B cell (primary cell): ENCODE results near the gene TCF7. TPM values are rescaled to one million over a fixed set of nuclear protein-coding genes. Genes with fewer than 3 reads are reported as not detected.

Source experiments
- ATAC-seq: fragments of 200-7000 bp; cut with Tn5 transposase; one replicate; pipeline ENCODE4 v1.10.0; 2021; ENCODE audit warnings: low read depth, mild to moderate bottlenecking, moderate number of reproducible peaks, moderate library complexity
- CTCF ChIA-PET: fragments of 350-600 bp; sonication (Branson Sonifier 250); formaldehyde crosslinking; loops from one replicate; lab custom pipeline; 2021; ENCODE audit warnings: antibody characterized with exemption, inconsistent platforms; lab: Charles Lee
- POLR2A ChIA-PET: fragments of 350-600 bp; sonication (Branson Sonifier 250); formaldehyde crosslinking; loops from one replicate; lab custom pipeline; 2021; ENCODE audit warnings: antibody characterized with exemption; lab: Charles Lee
- DNase-seq: peaks from one replicate; pipeline ENCODE4 v3.0.0; 2013
- H2AFZ ChIP-seq: 2 replicates; pipeline ENCODE4 v1.6.1; 2012; ENCODE audit warnings: mild to moderate bottlenecking, low read depth, low read length; ENCODE audit not compliant: insufficient read depth, poor library complexity, severe bottlenecking
- H3K27ac ChIP-seq, 2 donors: 1 replicate in 1 of 2; 2 replicates in 1 of 2; pipeline ENCODE4 v1.5.1; 2012 to 2013; ENCODE audit warnings: low read length in 2 of 2, mild to moderate bottlenecking in 2 of 2, moderate library complexity in 1 of 2
- H3K27me3 ChIP-seq, 4 experiments: fragments of 200-600 bp in 1 of 4; sonication (generic) in 1 of 4; replicated peaks in 1 of 4; 1 replicate in 2 of 4; 2 replicates in 2 of 4; pipeline versions ENCODE4 v1.6.1 to v1.7.0; 2013 to 2016; ENCODE audit warnings: low read length in 3 of 4, mild to moderate bottlenecking in 2 of 4, mixed read lengths in 1 of 4, moderate library complexity in 1 of 4; ENCODE audit not compliant: insufficient read depth in 4 of 4, control insufficient read depth in 3 of 4; ENCODE audit errors: control extremely low read depth in 1 of 4
- H3K36me3 ChIP-seq, 2 experiments: replicated peaks in 1 of 2; 1 replicate in 1 of 2; 2 replicates in 1 of 2; pipeline versions ENCODE4 v1.6.1 to v1.7.1; 2013; ENCODE audit warnings: low read length in 1 of 2; ENCODE audit not compliant: insufficient read depth in 2 of 2, control insufficient read depth in 1 of 2; ENCODE audit errors: control extremely low read depth in 1 of 2, extremely low read depth in 1 of 2
- H3K4me1 ChIP-seq, 2 donors: fragments of 200-600 bp in 1 of 2; sonication (generic) in 1 of 2; 1 replicate in 1 of 2; 2 replicates in 1 of 2; pipeline versions ENCODE4 v1.5.1 to v1.6.1; 2013 to 2017; ENCODE audit warnings: low read length in 2 of 2; ENCODE audit not compliant: control insufficient read depth in 2 of 2, insufficient read depth in 2 of 2
- H3K4me2 ChIP-seq: replicated peaks from 2 replicates; pipeline ENCODE3; 2012; ENCODE audit warnings: mild to moderate bottlenecking, low read depth, low read length; ENCODE audit not compliant: poor library complexity, severe bottlenecking
- H3K4me3 ChIP-seq, 5 experiments: fragments of 200-600 bp in 1 of 5; sonication (generic) in 1 of 5; 1 replicate in 3 of 5; 2 replicates in 2 of 5; pipeline versions ENCODE4 v1.5.1 to v1.7.0; 2011 to 2016; ENCODE audit warnings: low read length in 4 of 5, mild to moderate bottlenecking in 4 of 5, low read depth in 2 of 5, control low read depth in 1 of 5, moderate library complexity in 1 of 5; ENCODE audit not compliant: insufficient read depth in 1 of 5; ENCODE audit errors: control extremely low read depth in 1 of 5, extremely low read depth in 1 of 5
- H3K79me2 ChIP-seq: fragments of 200-600 bp; sonication (generic); one replicate; pipeline ENCODE4 v1.6.0; 2016; ENCODE audit warnings: low read length; ENCODE audit not compliant: control insufficient read depth, insufficient read depth
- H3K9ac ChIP-seq: fragments of 200-600 bp; sonication (generic); 2 replicates; pipeline ENCODE4 v1.6.1; 2017; ENCODE audit warnings: mild to moderate bottlenecking, low read length, moderate library complexity
- H3K9me3 ChIP-seq, 3 donors: one replicate each; pipeline versions ENCODE4 v1.6.1 to v1.7.1; 2013; ENCODE audit warnings: low read length in 2 of 3; ENCODE audit not compliant: control insufficient read depth in 2 of 3, insufficient read depth in 1 of 3; ENCODE audit errors: control extremely low read depth in 1 of 3
- H4K20me1 ChIP-seq: 2 replicates; pipeline ENCODE4 v1.6.0; 2012; ENCODE audit warnings: mild to moderate bottlenecking, low read length; ENCODE audit not compliant: insufficient read depth, control insufficient read depth, poor library complexity, severe bottlenecking
- H3K27ac Mint-ChIP-seq: one replicate; pipeline ENCODE4 v1.8.0; 2021; ENCODE audit warnings: mixed read lengths
- H3K27me3 Mint-ChIP-seq: one replicate; pipeline ENCODE4 v1.8.0; 2021; ENCODE audit warnings: mixed read lengths
- H3K4me1 Mint-ChIP-seq: one replicate; pipeline ENCODE4 v1.8.0; 2021; ENCODE audit warnings: mixed read lengths
- H3K4me3 Mint-ChIP-seq: one replicate; pipeline ENCODE4 v1.8.0; 2021; ENCODE audit warnings: mixed read lengths
- H3K9me3 Mint-ChIP-seq: one replicate; pipeline ENCODE4 v1.8.0; 2022; ENCODE audit warnings: mixed read lengths; ENCODE audit not compliant: insufficient read depth
- CTCF ChIP-seq: fragments of 200-600 bp; IDR thresholded peaks from one replicate; pipeline ENCODE4 v1.8.0; 2022; ENCODE audit warnings: antibody characterized with exemption, mild to moderate bottlenecking
- EZH2 ChIP-seq: IDR thresholded peaks from 2 replicates; pipeline ENCODE4 v1.6.1; 2012; ENCODE audit warnings: borderline replicate concordance, low read depth, mild to moderate bottlenecking, moderate library complexity, low read length; ENCODE audit not compliant: insufficient read depth, poor library complexity, severe bottlenecking
- WGBS: methylation state at CpG from one replicate; pipeline ENCODE4 v1.1.5; 2013; ENCODE audit warnings: missing lambda C conversion rate; ENCODE audit not compliant: insufficient coverage; 5-methylcytosine and 5-hydroxymethylcytosine counted together
- intact Hi-C: fragments of 100-400 bp; cut with micrococcal nuclease; formaldehyde crosslinking; loops from one replicate; pipeline ENCODE4 v1.10.0; 2022
- polyA plus RNA-seq: library from polyadenylated mRNA; depleted of rRNA; stranded (reverse); fragments of >200 nt; gene quantifications from 2 replicates; pipeline ENCODE4 v1.2.3, GENCODE V29; 2012
- small RNA-seq: library from RNA; depleted of rRNA; stranded (forward); fragments of <200 nt; gene quantifications from one replicate; pipeline ENCODE3, GENCODE V24; 2012; ENCODE audit warnings: low replicate concordance, low read depth; ENCODE audit not compliant: insufficient read length
- total RNA-seq, 2 donors: library from RNA; stranded (reverse); fragments of 120-200 nt in 1 of 2; gene quantifications; 1 replicate in 1 of 2; 2 replicates in 1 of 2; pipeline versions ENCODE4 v1.2.3 to v1.2.4, GENCODE V29; 2013 to 2022

The TCF7 gene
- total and polyA plus RNA-seq, 2 donors (not counting 1 experiment from before 2014, with no cell fraction given): 26.8 to 61.1 TPM

- no peak overlapping the region for H3K4me2 ChIP-seq
- no peaks in the 10 kb centered on the region for H3K9me3 ChIP-seq
- H4K20me1 ChIP-seq: peaks cover 21% of the 10 kb centered on the region
- no peak for DNase-seq
- no peak overlapping the region for H3K27ac ChIP-seq
- H3K4me1 ChIP-seq: no peaks in the 10 kb centered on the region
- intact Hi-C loops: no loop called here
- H3K9ac ChIP-seq: no peak overlapping the region
- no peaks in the 10 kb centered on the region for H3K4me1 Mint-ChIP-seq
- no peak overlapping the region for H3K4me3 ChIP-seq
- 94% methylated on average over 2 of the region's 5 CpGs for WGBS
- H3K36me3 ChIP-seq: peaks cover 0 to 39% of the 10 kb centered on the region in 2 experiments
- TF ChIP-seq EZH2 (no peak), CTCF (no peak)
- no peaks in the 10 kb centered on the region for H3K79me2 ChIP-seq
- H2AFZ ChIP-seq: no peak overlapping the region
- no peak overlapping the region for H3K4me3 Mint-ChIP-seq
- no peaks in the 10 kb centered on the region for H3K9me3 Mint-ChIP-seq
- no peak overlapping the region for H3K27ac Mint-ChIP-seq
- CTCF ChIA-PET: interaction anchor here (0.9 to 1.4 kb wide), 2 partner anchors 12 to 156 kb away, joined by 3 to 4 read pairs; no protein-coding TSS in a partner anchor
- POLR2A ChIA-PET: no interaction called here
- no peaks in the 10 kb centered on the region for H3K27me3 Mint-ChIP-seq
- ATAC-seq: no peak
- H3K27me3 ChIP-seq: no peaks in the 10 kb centered on the region
Measured at GRCh38 chr5:134195666-134196065, 81.2 kb downstream of the TCF7 start.

Small RNA genes within 50 kb of the gene (small RNA-seq; reads per million reads assigned to genes)
- gene AC008608.1: not detected

Other genes starting within 250 kb of the TCF7 start
- 27.4 and 28.2 TPM in 2 replicates for gene C5orf15, start 146.1 kb upstream of the TCF7 start, total RNA-seq
- gene C5orf15, start 146.1 kb upstream of the TCF7 start, polyA plus RNA-seq: 22.7 and 38.9 TPM in 2 replicates
- 60.7 and 63.4 TPM in 2 replicates for gene VDAC1, start 109.7 kb upstream of the TCF7 start, total RNA-seq
- 27.8 and 34.9 TPM in 2 replicates for gene VDAC1, start 109.7 kb upstream of the TCF7 start, polyA plus RNA-seq
- 182 and 186 TPM in 2 replicates for gene SKP1, start 62.3 kb downstream of the TCF7 start, total RNA-seq
- 108 and 191 TPM in 2 replicates for gene SKP1, start 62.3 kb downstream of the TCF7 start, polyA plus RNA-seq
- gene PPP2CA, start 111.4 kb downstream of the TCF7 start, total RNA-seq: 86.2 and 100 TPM in 2 replicates
- gene PPP2CA, start 111.4 kb downstream of the TCF7 start, polyA plus RNA-seq: 82.3 and 377 TPM in 2 replicates